H1 (cell line): ENCODE results near the gene PRKCSH. TPM values are rescaled to one million over a fixed set of nuclear protein-coding genes. Genes with fewer than 3 reads are reported as not detected.

Experiments used
- CTCF ChIA-PET: fragments of 300-600 bp; sonication (Branson Sonifier 250); formaldehyde crosslinking; loops from one replicate; lab custom pipeline; 2021; ENCODE audit not compliant: partially characterized antibody; lab: Charles Lee
- POLR2A ChIA-PET: fragments of 300-600 bp; sonication (Branson Sonifier 250); formaldehyde crosslinking; loops from one replicate; lab custom pipeline; 2021; ENCODE audit warnings: inconsistent platforms; ENCODE audit not compliant: partially characterized antibody; lab: Charles Lee
- DNase-seq, 2 experiments: peaks; one replicate each; pipeline versions ENCODE4 v3.0.0 to v3.0.0-alpha.2; 2010 to 2022; ENCODE audit warnings: low spot score in 2 of 2, low read depth in 1 of 2, mixed read lengths in 1 of 2
- FAIRE-seq: peaks from 2 replicates; lab custom pipeline; 2011; peaks lifted over from hg19 to GRCh38; lab: Jason Lieb, UNC
- H2AFZ ChIP-seq: 2 replicates; pipeline ENCODE4 v1.8.1; 2012; ENCODE audit warnings: low read length, inconsistent platforms
- H2AK5ac ChIP-seq: 2 replicates; pipeline ENCODE4 v1.6.1; 2013; ENCODE audit warnings: low read depth, low read length
- H2BK120ac ChIP-seq: replicated peaks from 2 replicates; pipeline ENCODE3; 2013; ENCODE audit warnings: low read depth, low read length, inconsistent platforms
- H2BK12ac ChIP-seq: 2 replicates; pipeline ENCODE4 v1.6.1; 2013; ENCODE audit warnings: low read depth, low read length
- H2BK15ac ChIP-seq: 2 replicates; pipeline ENCODE4 v1.6.1; 2013; ENCODE audit warnings: low read length
- H2BK20ac ChIP-seq: 2 replicates; pipeline ENCODE4 v1.6.1; 2013; ENCODE audit warnings: low read length
- H2BK5ac ChIP-seq: 2 replicates; pipeline ENCODE4 v1.6.1; 2013; ENCODE audit warnings: low read depth, low read length
- H3K14ac ChIP-seq: 2 replicates; pipeline ENCODE4 v1.6.1; 2013; ENCODE audit warnings: inconsistent platforms; ENCODE audit not compliant: insufficient read length
- H3K18ac ChIP-seq: 2 replicates; pipeline ENCODE4 v1.6.1; 2013; ENCODE audit warnings: low read length; ENCODE audit errors: extremely low read depth
- H3K23ac ChIP-seq: 2 replicates; pipeline ENCODE4 v1.6.1; 2013; ENCODE audit warnings: inconsistent platforms; ENCODE audit not compliant: insufficient read length
- H3K23me2 ChIP-seq: 2 replicates; pipeline ENCODE4 v1.6.1; 2013; ENCODE audit warnings: low read depth, low read length
- H3K27ac ChIP-seq: 2 replicates; pipeline ENCODE4 v1.6.1; 2011; ENCODE audit warnings: low read depth, low read length, inconsistent platforms
- H3K27me3 ChIP-seq, 4 experiments: replicated peaks in 1 of 4; 1 replicate in 1 of 4; 2 replicates in 3 of 4; pipeline versions ENCODE4 v1.6.1 to v1.8.1; 2011 to 2013; ENCODE audit warnings: low read length in 3 of 4, mild to moderate bottlenecking in 3 of 4, inconsistent platforms in 2 of 4, mixed read lengths in 2 of 4, moderate library complexity in 1 of 4; ENCODE audit not compliant: control insufficient read depth in 3 of 4, insufficient read depth in 3 of 4; ENCODE audit errors: extremely low read depth in 1 of 4
- H3K36me3 ChIP-seq, 4 experiments: 2 replicates each; pipeline versions ENCODE4 v1.6.1 to v1.8.1; 2011 to 2013; ENCODE audit warnings: mild to moderate bottlenecking in 4 of 4, low read length in 3 of 4, moderate library complexity in 2 of 4, control low read depth in 1 of 4, inconsistent platforms in 1 of 4; ENCODE audit not compliant: insufficient read depth in 4 of 4, control insufficient read depth in 2 of 4
- H3K4ac ChIP-seq: replicated peaks from 2 replicates; pipeline ENCODE3; 2013; ENCODE audit warnings: low read length, low read depth, mixed read lengths, inconsistent platforms; ENCODE audit not compliant: insufficient read length
- H3K4me1 ChIP-seq, 4 experiments: replicated peaks in 1 of 4; 1 replicate in 1 of 4; 2 replicates in 3 of 4; pipeline versions ENCODE4 v1.6.1 to v1.8.1; 2011 to 2013; ENCODE audit warnings: low read length in 3 of 4, inconsistent platforms in 2 of 4, mixed read lengths in 1 of 4; ENCODE audit not compliant: insufficient read depth in 4 of 4, control insufficient read depth in 3 of 4
- H3K4me2 ChIP-seq, 2 experiments: 2 replicates each; pipeline versions ENCODE4 v1.6.1 to v1.8.1; 2011 to 2013; ENCODE audit warnings: low read depth in 2 of 2, low read length in 2 of 2, control low read depth in 1 of 2, inconsistent platforms in 1 of 2, mild to moderate bottlenecking in 1 of 2; ENCODE audit not compliant: insufficient read depth in 1 of 2
- H3K4me3 ChIP-seq, 4 experiments: fragments of 200-600, 300-600 bp in 1 of 4; sonication (generic), shearing (Covaris generic), sonication (Bioruptor Twin) in 1 of 4; 2 replicates each; pipeline versions ENCODE4 v1.5.1 to v1.8.1; 2011 to 2016; ENCODE audit warnings: low read length in 4 of 4, low read depth in 3 of 4, control low read depth in 2 of 4, inconsistent platforms in 2 of 4, mild to moderate bottlenecking in 2 of 4, mixed read lengths in 1 of 4, moderate library complexity in 1 of 4; ENCODE audit not compliant: insufficient read depth in 2 of 4; ENCODE audit errors: extremely low read depth in 1 of 4
- H3K56ac ChIP-seq: replicated peaks from 2 replicates; pipeline ENCODE3; 2013; ENCODE audit warnings: low read depth, mild to moderate bottlenecking, mixed read lengths, low read length, inconsistent platforms; ENCODE audit not compliant: insufficient read length
- H3K79me1 ChIP-seq: 2 replicates; pipeline ENCODE4 v1.6.1; 2013; ENCODE audit warnings: low read depth, low read length, control low read depth
- H3K79me2 ChIP-seq, 2 experiments: 2 replicates each; pipeline versions ENCODE4 v1.6.1 to v1.8.1; 2012 to 2013; ENCODE audit warnings: low read length in 2 of 2, mild to moderate bottlenecking in 2 of 2, inconsistent platforms in 1 of 2; ENCODE audit not compliant: insufficient read depth in 2 of 2, control insufficient read depth in 1 of 2
- H3K9ac ChIP-seq, 4 experiments: replicated peaks in 1 of 4; 1 replicate in 1 of 4; 2 replicates in 3 of 4; pipeline versions ENCODE4 v1.6.1 to v1.8.1; 2011 to 2013; ENCODE audit warnings: low read depth in 3 of 4, low read length in 3 of 4, control low read depth in 2 of 4, mild to moderate bottlenecking in 2 of 4, moderate library complexity in 2 of 4, inconsistent platforms in 1 of 4; ENCODE audit errors: extremely low read depth in 1 of 4
- H3K9me3 ChIP-seq, 2 experiments: 2 replicates each; pipeline versions ENCODE4 v1.6.1 to v1.8.1; 2012 to 2013; ENCODE audit warnings: mild to moderate bottlenecking in 2 of 2, moderate library complexity in 2 of 2, control low read depth in 1 of 2, inconsistent platforms in 1 of 2, low read depth in 1 of 2, low read length in 1 of 2, mixed read lengths in 1 of 2; ENCODE audit not compliant: insufficient read depth in 2 of 2
- H4K20me1 ChIP-seq, 2 experiments: replicated peaks in 1 of 2; 2 replicates each; pipeline versions ENCODE3 to v1.8.1; 2011 to 2013; ENCODE audit warnings: inconsistent platforms in 2 of 2, low read length in 2 of 2, mild to moderate bottlenecking in 1 of 2; ENCODE audit not compliant: insufficient read depth in 2 of 2, control insufficient read depth in 1 of 2
- H4K5ac ChIP-seq: 2 replicates; pipeline ENCODE4 v1.6.1; 2013; ENCODE audit warnings: low read length, low read depth, mixed read lengths, inconsistent platforms; ENCODE audit not compliant: insufficient read length
- H4K8ac ChIP-seq: 2 replicates; pipeline ENCODE4 v1.8.0; 2013; ENCODE audit warnings: mild to moderate bottlenecking, moderate library complexity, low read length, inconsistent platforms; ENCODE audit not compliant: insufficient read depth; ENCODE audit errors: extremely low read depth
- H4K91ac ChIP-seq: replicated peaks from 2 replicates; pipeline ENCODE3; 2013; ENCODE audit warnings: low read length, mixed read lengths, inconsistent platforms; ENCODE audit not compliant: insufficient read length
- KDM4A ChIP-seq: IDR thresholded peaks from one replicate; pipeline ENCODE4 v1.7.1; 2012; ENCODE audit warnings: low read depth, mild to moderate bottlenecking, moderate library complexity, low read length, inconsistent platforms; ENCODE audit not compliant: severe bottlenecking
- POLR2A ChIP-seq, 2 experiments: IDR thresholded peaks; 1 replicate in 1 of 2; 2 replicates in 1 of 2; pipeline ENCODE4 v1.6.1; 2011; ENCODE audit warnings: low read depth in 2 of 2, low read length in 2 of 2, mild to moderate bottlenecking in 2 of 2; ENCODE audit errors: control extremely low read depth in 1 of 2
- TAF7 ChIP-seq: optimal IDR thresholded peaks from 2 replicates; pipeline ENCODE3; 2011; ENCODE audit warnings: low read depth, mild to moderate bottlenecking, inconsistent platforms, low read length, moderate library complexity, borderline replicate concordance
- WGBS, 2 experiments: shearing (Covaris generic) in 1 of 2; methylation state at CpG; one replicate each; pipeline versions ENCODE4 v1.1.6 to v1.1.7; 2013 to 2015; ENCODE audit warnings: low lambda C conversion rate in 2 of 2, mixed read lengths in 2 of 2, inconsistent platforms in 1 of 2, low coverage in 1 of 2, missing lambda C conversion rate in 1 of 2; ENCODE audit not compliant: insufficient replicate concordance in 2 of 2, insufficient coverage in 1 of 2, insufficient read length in 1 of 2; ENCODE audit errors: extremely low coverage in 1 of 2, missing lambda C conversion rate in 1 of 2; 5-methylcytosine and 5-hydroxymethylcytosine counted together
- polyA plus RNA-seq, 7 experiments: library from polyadenylated mRNA; depleted of rRNA in 3 of 7; stranded (reverse) in 5 of 7; unstranded in 2 of 7; fragments of >200 nt in 5 of 7; fragments of 200-250 nt in 2 of 7; gene quantifications; 1 replicate in 5 of 7; 2 replicates in 1 of 7; 4 replicates in 1 of 7; pipeline versions ENCODE4 v1.2.1 to v1.2.3, GENCODE V29; 2011 to 2013; ENCODE audit warnings: missing spikeins in 2 of 7, mixed read lengths in 2 of 7
- total RNA-seq: library from RNA; stranded (reverse); fragmentation: NEBNext Ultra II Directional; extraction: Animal tissue kit (Norgen Biotek cat#: 25700); gene quantifications from 2 replicates; pipeline ENCODE4 v1.2.1, GENCODE V29; 2021

Gene PRKCSH
- total and polyA plus RNA-seq, 2 of the 8 experiments (the other 6 are each of a cell fraction or from before 2014, with no cell fraction given): 97.2 to 337 TPM

DNA sequence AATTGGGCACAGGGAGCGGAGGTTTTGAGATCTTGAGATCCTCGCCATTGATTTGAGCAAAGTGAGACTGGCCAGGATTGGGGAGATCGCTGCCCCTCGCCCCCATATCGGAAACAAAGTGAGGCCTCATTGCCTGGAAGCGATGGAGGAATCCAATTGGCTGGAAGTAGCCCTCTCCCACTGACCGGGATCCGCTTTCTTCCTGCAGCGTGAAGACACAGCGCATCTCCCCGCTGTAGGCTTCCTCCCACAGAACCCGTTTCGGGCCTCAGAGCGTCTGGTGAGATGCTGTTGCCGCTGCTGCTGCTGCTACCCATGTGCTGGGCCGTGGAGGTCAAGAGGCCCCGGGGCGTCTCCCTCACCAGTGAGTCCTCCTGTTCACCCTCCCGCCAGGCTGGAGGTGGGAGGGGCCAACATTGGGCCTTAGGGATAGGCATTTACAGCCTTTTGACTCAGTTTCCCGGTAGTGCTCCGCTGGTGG is 438 bp downstream of the PRKCSH start:
- Histone ChIP-seq H2BK20ac (no peak overlapping the region), H3K27ac (peak overlapping the region; percentile 91), H2AFZ (no peak overlapping the region)

More for the DNA sequence above, 438 bp downstream of the PRKCSH start:
- FAIRE-seq: no peak
- Histone ChIP-seq H4K20me1 (peaks cover 0 to 5% of the 10 kb centered on the region in 2 experiments), H3K27me3 (no peaks in the 10 kb centered on the region), H3K18ac (peak overlapping the region; percentile 60; the same call in 1 of the 2 replicates), H3K14ac (no peak overlapping the region), H2BK5ac (peak overlapping the region; percentile 97), H3K79me2 (peaks cover 0 to 16% of the 10 kb centered on the region in 2 experiments; a peak in 2 of 4 replicates), H3K23ac (no peak overlapping the region), H2BK120ac (peak overlapping the region; percentile 69), H3K36me3 (peaks cover 11 to 24% (median 17%) of the 10 kb centered on the region in 4 experiments; a peak in 7 of 8 replicates), H3K4ac (peak overlapping the region; percentile 92), H2AK5ac (peak overlapping the region; percentile 3; the same call in 1 of the 2 replicates), H4K91ac (peak overlapping the region; percentile 85), H4K8ac (peak overlapping the region; percentile 95), H3K23me2 (peaks cover 7% of the 10 kb centered on the region), H3K9ac (peak overlapping the region; percentile 76 to 97 (median 96)), H3K9me3 (no peaks in the 10 kb centered on the region), H2BK12ac (peak overlapping the region; percentile 50; the same call in 1 of the 2 replicates), H3K4me3 (peak overlapping the region; percentile 86 to 99 (median 93)), H2BK15ac (no peak overlapping the region), H3K4me1 (peaks cover 0 to 13% (median 7%) of the 10 kb centered on the region in 4 experiments; a peak in 5 of 7 replicates), H4K5ac (peak overlapping the region; percentile 81), H3K56ac (peak overlapping the region; percentile 87)
- ChIA-PET POLR2A (interaction anchor here (1.0 to 2.8 kb wide), 13 partner anchors 8 to 73 kb away, joined by 3 to 15 read pairs (median 6); partner anchors contain the start of genes RGL3 and SWSAP1), CTCF (interaction anchor here (0.6 to 13.0 kb wide), 15 partner anchors 8 to 1639 kb away, joined by 3 to 192 read pairs (median 4); partner anchors contain the start of genes EPOR and SWSAP1)
- WGBS, 2 experiments: 12% methylated on average over 21 of the region's 21 CpGs; no CpG with 5 or more reads in 1 of the 2 experiments
- no peak for DNase-seq
- peak; percentile 30 for TF ChIP-seq KDM4A
- TF ChIP-seq POLR2A (IDR thresholded peaks at IDR 0.05; ENCODE audit: control extremely low read depth in 1 of 2, low read depth in 2 of 2, low read length in 2 of 2): peak in 1 of 2 experiments; percentile 15; a peak in 1 of 3 replicates
- TF ChIP-seq TAF7: no peak
- TF ChIP-seq, all 59 proteins: peak for 2
- H3K4me2 ChIP-seq: peak overlapping the region; percentile 76 to 91
- no peaks in the 10 kb centered on the region; the same call in none of the 2 replicates for H3K79me1 ChIP-seq
